B cell (primary cell): Measurements from ENCODE around the gene SMC3. TPM values are rescaled to one million over a fixed set of nuclear protein-coding genes. Genes with fewer than 3 reads are reported as not detected.
"Not testable (repeated sequence)": the region's sequence is repeated elsewhere in the genome, so short reads cannot be mapped to it uniquely, and the experiment has no call there.

ENCODE experiments used
- ATAC-seq: fragments of 200-7000 bp; cut with Tn5 transposase; one replicate; pipeline ENCODE4 v1.10.0; 2021; ENCODE audit warnings: low read depth, mild to moderate bottlenecking, moderate number of reproducible peaks, moderate library complexity
- CTCF ChIA-PET: fragments of 350-600 bp; sonication (Branson Sonifier 250); formaldehyde crosslinking; loops from one replicate; lab custom pipeline; 2021; ENCODE audit warnings: antibody characterized with exemption, inconsistent platforms; lab: Charles Lee
- POLR2A ChIA-PET: fragments of 350-600 bp; sonication (Branson Sonifier 250); formaldehyde crosslinking; loops from one replicate; lab custom pipeline; 2021; ENCODE audit warnings: antibody characterized with exemption; lab: Charles Lee
- DNase-seq: peaks from one replicate; pipeline ENCODE4 v3.0.0; 2013
- H2AFZ ChIP-seq: 2 replicates; pipeline ENCODE4 v1.6.1; 2012; ENCODE audit warnings: mild to moderate bottlenecking, low read depth, low read length; ENCODE audit not compliant: insufficient read depth, poor library complexity, severe bottlenecking
- H3K27ac ChIP-seq, 2 donors: 1 replicate in 1 of 2; 2 replicates in 1 of 2; pipeline ENCODE4 v1.5.1; 2012 to 2013; ENCODE audit warnings: low read length in 2 of 2, mild to moderate bottlenecking in 2 of 2, moderate library complexity in 1 of 2
- H3K27me3 ChIP-seq, 4 experiments: fragments of 200-600 bp in 1 of 4; sonication (generic) in 1 of 4; replicated peaks in 1 of 4; 1 replicate in 2 of 4; 2 replicates in 2 of 4; pipeline versions ENCODE4 v1.6.1 to v1.7.0; 2013 to 2016; ENCODE audit warnings: low read length in 3 of 4, mild to moderate bottlenecking in 2 of 4, mixed read lengths in 1 of 4, moderate library complexity in 1 of 4; ENCODE audit not compliant: insufficient read depth in 4 of 4, control insufficient read depth in 3 of 4; ENCODE audit errors: control extremely low read depth in 1 of 4
- H3K36me3 ChIP-seq, 2 experiments: replicated peaks in 1 of 2; 1 replicate in 1 of 2; 2 replicates in 1 of 2; pipeline versions ENCODE4 v1.6.1 to v1.7.1; 2013; ENCODE audit warnings: low read length in 1 of 2; ENCODE audit not compliant: insufficient read depth in 2 of 2, control insufficient read depth in 1 of 2; ENCODE audit errors: control extremely low read depth in 1 of 2, extremely low read depth in 1 of 2
- H3K4me1 ChIP-seq, 2 donors: fragments of 200-600 bp in 1 of 2; sonication (generic) in 1 of 2; 1 replicate in 1 of 2; 2 replicates in 1 of 2; pipeline versions ENCODE4 v1.5.1 to v1.6.1; 2013 to 2017; ENCODE audit warnings: low read length in 2 of 2; ENCODE audit not compliant: control insufficient read depth in 2 of 2, insufficient read depth in 2 of 2
- H3K4me2 ChIP-seq: replicated peaks from 2 replicates; pipeline ENCODE3; 2012; ENCODE audit warnings: mild to moderate bottlenecking, low read depth, low read length; ENCODE audit not compliant: poor library complexity, severe bottlenecking
- H3K4me3 ChIP-seq, 5 experiments: fragments of 200-600 bp in 1 of 5; sonication (generic) in 1 of 5; 1 replicate in 3 of 5; 2 replicates in 2 of 5; pipeline versions ENCODE4 v1.5.1 to v1.7.0; 2011 to 2016; ENCODE audit warnings: low read length in 4 of 5, mild to moderate bottlenecking in 4 of 5, low read depth in 2 of 5, control low read depth in 1 of 5, moderate library complexity in 1 of 5; ENCODE audit not compliant: insufficient read depth in 1 of 5; ENCODE audit errors: control extremely low read depth in 1 of 5, extremely low read depth in 1 of 5
- H3K79me2 ChIP-seq: fragments of 200-600 bp; sonication (generic); one replicate; pipeline ENCODE4 v1.6.0; 2016; ENCODE audit warnings: low read length; ENCODE audit not compliant: control insufficient read depth, insufficient read depth
- H3K9ac ChIP-seq: fragments of 200-600 bp; sonication (generic); 2 replicates; pipeline ENCODE4 v1.6.1; 2017; ENCODE audit warnings: mild to moderate bottlenecking, low read length, moderate library complexity
- H3K9me3 ChIP-seq, 3 donors: one replicate each; pipeline versions ENCODE4 v1.6.1 to v1.7.1; 2013; ENCODE audit warnings: low read length in 2 of 3; ENCODE audit not compliant: control insufficient read depth in 2 of 3, insufficient read depth in 1 of 3; ENCODE audit errors: control extremely low read depth in 1 of 3
- H4K20me1 ChIP-seq: 2 replicates; pipeline ENCODE4 v1.6.0; 2012; ENCODE audit warnings: mild to moderate bottlenecking, low read length; ENCODE audit not compliant: insufficient read depth, control insufficient read depth, poor library complexity, severe bottlenecking
- H3K27ac Mint-ChIP-seq: one replicate; pipeline ENCODE4 v1.8.0; 2021; ENCODE audit warnings: mixed read lengths
- H3K27me3 Mint-ChIP-seq: one replicate; pipeline ENCODE4 v1.8.0; 2021; ENCODE audit warnings: mixed read lengths
- H3K4me1 Mint-ChIP-seq: one replicate; pipeline ENCODE4 v1.8.0; 2021; ENCODE audit warnings: mixed read lengths
- H3K4me3 Mint-ChIP-seq: one replicate; pipeline ENCODE4 v1.8.0; 2021; ENCODE audit warnings: mixed read lengths
- H3K9me3 Mint-ChIP-seq: one replicate; pipeline ENCODE4 v1.8.0; 2022; ENCODE audit warnings: mixed read lengths; ENCODE audit not compliant: insufficient read depth
- EZH2 ChIP-seq: IDR thresholded peaks from 2 replicates; pipeline ENCODE4 v1.6.1; 2012; ENCODE audit warnings: borderline replicate concordance, low read depth, mild to moderate bottlenecking, moderate library complexity, low read length; ENCODE audit not compliant: insufficient read depth, poor library complexity, severe bottlenecking
- WGBS: methylation state at CpG from one replicate; pipeline ENCODE4 v1.1.5; 2013; ENCODE audit warnings: missing lambda C conversion rate; ENCODE audit not compliant: insufficient coverage; 5-methylcytosine and 5-hydroxymethylcytosine counted together
- intact Hi-C: fragments of 100-400 bp; cut with micrococcal nuclease; formaldehyde crosslinking; loops from one replicate; pipeline ENCODE4 v1.10.0; 2022
- polyA plus RNA-seq: library from polyadenylated mRNA; depleted of rRNA; stranded (reverse); fragments of >200 nt; gene quantifications from 2 replicates; pipeline ENCODE4 v1.2.3, GENCODE V29; 2012
- total RNA-seq, 2 donors: library from RNA; stranded (reverse); fragments of 120-200 nt in 1 of 2; gene quantifications; 1 replicate in 1 of 2; 2 replicates in 1 of 2; pipeline versions ENCODE4 v1.2.3 to v1.2.4, GENCODE V29; 2013 to 2022
- TF ChIP-seq, protein P1 (sequence below): fragments of 200-600 bp; IDR thresholded peaks from one replicate; pipeline ENCODE4 v1.8.0; 2022; ENCODE audit warnings: antibody characterized with exemption, mild to moderate bottlenecking

SMC3 gene
- total and polyA plus RNA-seq, 2 donors (not counting 1 experiment from before 2014, with no cell fraction given) = 6.1 to 45.8 TPM

GRCh38 chr10:110609605-110610004 lies 42.1 kb downstream of the SMC3 start:
- Histone ChIP-seq H3K4me3 (no peak overlapping the region), H3K27me3 (no peaks in the 10 kb centered on the region), H3K9ac (no peak overlapping the region), H3K4me1 (peaks cover 4 to 6% of the 10 kb centered on the region in 2 donors), H3K36me3 (peaks cover 0 to 9% of the 10 kb centered on the region in 2 experiments), H3K27ac (no peak overlapping the region), H3K79me2 (no peaks in the 10 kb centered on the region), H3K4me2 (no peak overlapping the region), H4K20me1 (no peaks in the 10 kb centered on the region), H3K9me3 (no peaks in the 10 kb centered on the region), H2AFZ (no peak overlapping the region)
- intact Hi-C loops = loop anchor here (1.0 to 5.0 kb wide), 6 partner anchors 63 to 1528 kb away; partner anchors contain the start of gene PDCD4
- Mint-ChIP-seq H3K4me3 (no peak overlapping the region), H3K4me1 (peaks cover 18% of the 10 kb centered on the region), H3K9me3 (no peaks in the 10 kb centered on the region), H3K27me3 (no peaks in the 10 kb centered on the region), H3K27ac (no peak overlapping the region)
- no peak for ATAC-seq
- WGBS = 14% methylated on average over 1 of the region's 2 CpGs
- no peak for DNase-seq
- TF ChIP-seq, protein P1, sequence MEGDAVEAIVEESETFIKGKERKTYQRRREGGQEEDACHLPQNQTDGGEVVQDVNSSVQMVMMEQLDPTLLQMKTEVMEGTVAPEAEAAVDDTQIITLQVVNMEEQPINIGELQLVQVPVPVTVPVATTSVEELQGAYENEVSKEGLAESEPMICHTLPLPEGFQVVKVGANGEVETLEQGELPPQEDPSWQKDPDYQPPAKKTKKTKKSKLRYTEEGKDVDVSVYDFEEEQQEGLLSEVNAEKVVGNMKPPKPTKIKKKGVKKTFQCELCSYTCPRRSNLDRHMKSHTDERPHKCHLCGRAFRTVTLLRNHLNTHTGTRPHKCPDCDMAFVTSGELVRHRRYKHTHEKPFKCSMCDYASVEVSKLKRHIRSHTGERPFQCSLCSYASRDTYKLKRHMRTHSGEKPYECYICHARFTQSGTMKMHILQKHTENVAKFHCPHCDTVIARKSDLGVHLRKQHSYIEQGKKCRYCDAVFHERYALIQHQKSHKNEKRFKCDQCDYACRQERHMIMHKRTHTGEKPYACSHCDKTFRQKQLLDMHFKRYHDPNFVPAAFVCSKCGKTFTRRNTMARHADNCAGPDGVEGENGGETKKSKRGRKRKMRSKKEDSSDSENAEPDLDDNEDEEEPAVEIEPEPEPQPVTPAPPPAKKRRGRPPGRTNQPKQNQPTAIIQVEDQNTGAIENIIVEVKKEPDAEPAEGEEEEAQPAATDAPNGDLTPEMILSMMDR = no peak
- no peak for TF ChIP-seq EZH2
- ChIA-PET POLR2A (no interaction called here), CTCF (interaction anchor here (1.6 to 2.8 kb wide), 6 partner anchors 9 to 71 kb away, joined by 4 to 19 read pairs (median 6); no protein-coding TSS in a partner anchor)

DNA sequence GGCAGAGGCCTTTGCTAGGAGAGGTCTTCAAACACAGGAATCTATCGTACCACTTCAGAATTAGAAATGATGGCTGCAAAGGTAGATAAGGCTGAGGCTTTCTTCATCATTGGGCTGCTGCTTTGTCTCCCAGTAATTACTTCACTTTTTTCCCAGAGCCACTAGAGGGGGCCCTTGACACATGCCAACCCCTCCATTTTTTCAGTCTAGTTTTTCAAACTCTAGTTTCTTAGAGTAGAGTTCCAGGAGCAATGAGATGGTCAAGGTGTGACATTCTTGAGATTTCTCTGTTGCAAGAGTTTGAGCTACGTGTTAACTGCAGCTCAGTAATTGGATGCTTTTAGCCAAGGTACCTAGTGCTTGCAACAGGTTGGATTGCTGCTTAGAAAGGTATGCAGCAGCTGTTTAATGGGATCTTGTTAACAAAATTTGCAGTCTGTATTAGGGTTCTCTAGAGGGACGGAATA lies 42.8 kb downstream of the SMC3 start:
- Mint-ChIP-seq H3K27me3 (no peaks in the 10 kb centered on the region), H3K4me3 (no peak overlapping the region), H3K9me3 (no peaks in the 10 kb centered on the region), H3K4me1 (peaks cover 18% of the 10 kb centered on the region), H3K27ac (no peak overlapping the region)
- Histone ChIP-seq H3K79me2 (no peaks in the 10 kb centered on the region), H3K27ac (no peak overlapping the region), H3K4me2 (no peak overlapping the region), H3K27me3 (no peaks in the 10 kb centered on the region), H4K20me1 (no peaks in the 10 kb centered on the region), H3K36me3 (peaks cover 0 to 1% of the 10 kb centered on the region in 2 experiments), H3K4me1 (peaks cover 4 to 6% of the 10 kb centered on the region in 2 donors), H3K9me3 (no peaks in the 10 kb centered on the region), H3K9ac (no peak overlapping the region), H3K4me3 (no peak overlapping the region), H2AFZ (no peak overlapping the region)
- 53% methylated on average over 2 of the region's 3 CpGs for WGBS
- DNase-seq (peak; percentile 70), ATAC-seq (peak; percentile 66)
- ChIA-PET CTCF (interaction anchor here (0.9 to 2.8 kb wide), 15 partner anchors 10 to 1704 kb away, joined by 3 to 15 read pairs (median 4); no protein-coding TSS in a partner anchor), POLR2A (no interaction called here)
- no peak for TF ChIP-seq EZH2
- TF ChIP-seq, protein P1 = peak; percentile 91
- intact Hi-C loops = loop anchor here (1.0 to 5.0 kb wide), 6 partner anchors 62 to 1527 kb away; partner anchors contain the start of gene PDCD4

- H3K27ac ChIP-seq, H4K20me1 ChIP-seq, ATAC-seq, H3K9me3 ChIP-seq, H3K27me3 ChIP-seq, H3K4me3 Mint-ChIP-seq, H3K27me3 Mint-ChIP-seq, H3K36me3 ChIP-seq, H3K27ac Mint-ChIP-seq, H3K4me1 ChIP-seq, DNase-seq, H3K4me2 ChIP-seq, H3K9ac ChIP-seq, H3K79me2 ChIP-seq, H3K9me3 Mint-ChIP-seq, H3K4me3 ChIP-seq, H2AFZ ChIP-seq, POLR2A ChIA-PET: not testable (repeated sequence)
- WGBS = 86% methylated on average over 3 of the region's 3 CpGs
- intact Hi-C loops = loop anchor here (1.0 to 5.0 kb wide), 6 partner anchors 62 to 1527 kb away; partner anchors contain the start of gene PDCD4
- CTCF ChIA-PET = interaction anchor here (0.9 to 2.8 kb wide), 16 partner anchors 10 to 1703 kb away, joined by 3 to 15 read pairs (median 4); no protein-coding TSS in a partner anchor
- H3K4me1 Mint-ChIP-seq = peaks cover 18% of the 10 kb centered on the region
These were observed 43.3 kb downstream of the SMC3 start for GRCh38 chr10:110610781-110611180.
